Activated T-helper 1 cell treated with Interleukin-2 at 50 U/mL for 16 hours (primary cell): ENCODE measurements around the gene URB1.
"Not testable (repeated sequence)": the region's sequence is repeated elsewhere in the genome, so short reads cannot be mapped to it uniquely, and the experiment has no call there.

ENCODE experiments used
- DNase-seq: peaks from one replicate; pipeline ENCODE4 v3.0.0-alpha.2; 2020; ENCODE audit warnings: low read depth

The URB1 gene

GRCh38 chr21:32411350-32412161 is 18.7 kb upstream of the URB1 start:
- peak; percentile 53 for DNase-seq

DNA sequence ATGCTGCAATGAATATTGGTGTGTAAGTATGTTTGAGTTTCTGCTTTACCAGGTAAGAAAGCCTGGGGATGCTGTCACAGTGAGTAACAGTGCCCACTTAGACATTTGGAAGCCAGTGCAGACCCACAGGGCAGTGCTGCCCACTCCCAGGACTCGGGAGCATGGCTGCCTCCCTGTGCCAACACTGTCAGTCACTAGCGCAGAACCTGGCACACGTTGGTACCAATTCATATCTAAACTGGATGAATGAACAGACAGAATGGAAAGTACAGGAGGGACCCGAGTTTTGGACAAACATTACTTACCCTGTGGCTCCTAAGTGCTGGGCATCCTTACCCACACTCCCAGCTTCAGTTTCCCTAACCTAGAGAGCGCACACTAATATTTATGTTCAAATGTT is 18.1 kb upstream of the URB1 start:
- DNase-seq: no peak

- DNase-seq: no peak
Measured at GRCh38 chr21:32410291-32410690, 17.5 kb upstream of the URB1 start.

GRCh38 chr21:32406405-32406804 is 13.6 kb upstream of the URB1 start:
- DNase-seq: no peak

DNA sequence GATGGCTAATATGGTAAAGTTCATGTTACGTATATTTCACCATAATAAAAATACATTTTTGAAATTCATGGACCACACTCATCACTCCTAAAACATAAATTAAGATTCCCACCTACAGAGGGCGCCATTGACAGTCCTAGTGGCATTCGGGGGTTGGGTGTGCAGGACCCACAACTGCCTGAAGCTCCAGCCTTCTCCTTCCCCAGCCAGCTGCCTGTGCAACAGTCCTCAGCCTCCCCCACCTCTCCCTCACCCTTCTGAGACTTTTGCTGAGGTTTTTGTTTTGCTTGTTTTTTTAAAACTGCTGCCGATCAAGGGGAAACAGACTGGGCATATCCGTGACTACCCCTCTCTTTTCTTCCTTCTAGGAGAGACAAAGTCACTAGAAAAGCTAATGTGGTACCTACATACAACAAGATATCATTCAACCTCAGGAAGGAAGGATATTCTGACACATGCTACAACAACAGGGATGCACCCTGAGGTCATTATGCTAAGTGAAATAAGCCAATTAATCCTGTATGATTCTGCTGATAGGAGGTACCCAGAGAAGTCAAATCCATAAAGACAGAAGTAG is 10.5 kb upstream of the URB1 start:
- peak; percentile 15 for DNase-seq

DNA sequence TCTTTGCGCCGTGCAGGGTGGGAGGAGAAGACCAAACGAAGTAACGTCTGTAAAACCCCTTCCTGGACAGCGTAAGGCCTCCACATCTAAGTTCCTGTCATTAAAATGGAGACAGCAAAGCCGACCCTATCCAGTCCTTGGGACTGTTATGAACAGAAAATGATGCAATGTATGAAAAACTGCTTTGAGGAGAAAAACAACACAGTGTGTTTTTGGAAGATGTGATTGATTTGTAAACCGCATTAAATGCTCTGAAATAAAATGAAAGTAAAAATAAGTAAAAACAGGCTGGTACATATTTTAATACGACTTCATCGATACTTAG is 827 bp upstream of the URB1 start:
- DNase-seq: no peak

DNA sequence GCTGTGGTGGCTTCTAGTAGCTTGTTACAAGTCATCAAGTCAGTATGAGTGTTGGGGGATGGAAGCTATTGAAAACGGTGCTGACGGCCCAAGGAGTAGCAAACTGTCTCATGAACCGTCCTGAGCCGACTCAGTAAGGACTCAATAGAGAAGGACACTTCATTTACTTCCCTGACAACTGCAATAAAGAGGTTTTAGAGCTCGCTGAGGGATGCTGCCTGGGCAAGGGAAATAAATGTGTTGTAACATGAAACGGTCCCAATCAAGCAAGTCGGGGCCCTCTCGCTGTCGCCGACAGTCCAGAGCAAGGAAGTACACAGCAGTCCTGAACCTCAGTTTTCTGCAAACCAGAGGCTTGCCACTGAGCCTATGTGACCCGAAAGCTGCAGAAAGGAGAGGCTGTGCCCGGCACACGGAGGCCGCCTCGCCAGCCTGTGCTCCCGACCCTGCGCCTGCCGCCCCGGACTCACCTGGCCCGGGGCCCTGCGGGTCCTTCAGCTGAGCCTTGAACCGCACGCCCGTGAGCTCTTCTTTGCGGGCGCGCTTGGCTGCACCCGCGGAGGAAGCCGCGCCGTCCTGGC is 423 bp downstream of the URB1 start:
- no peak for DNase-seq

DNA sequence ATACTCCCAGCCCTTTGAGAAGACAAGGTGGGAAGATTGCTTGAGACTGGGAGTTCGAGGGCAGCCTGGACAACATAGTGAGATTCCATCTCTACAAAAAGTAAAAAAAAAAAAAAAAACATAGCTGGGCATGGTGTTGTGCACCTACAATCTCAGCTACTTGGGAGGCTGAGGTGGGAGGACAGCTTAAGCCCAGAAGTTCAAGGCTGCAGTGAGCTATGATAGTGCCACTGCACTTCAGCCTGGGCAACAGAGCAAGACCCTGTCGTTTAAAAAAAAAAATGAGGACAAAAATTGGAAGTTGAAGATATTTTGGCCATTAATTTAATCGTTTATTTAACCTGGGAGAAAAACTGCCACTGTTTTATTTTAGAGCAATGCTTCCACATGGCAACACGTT is 1.1 kb downstream of the URB1 start:
- DNase-seq: no peak

GRCh38 chr21:32390537-32391224 is 2.1 kb downstream of the URB1 start:
- not testable (repeated sequence) for DNase-seq

DNA sequence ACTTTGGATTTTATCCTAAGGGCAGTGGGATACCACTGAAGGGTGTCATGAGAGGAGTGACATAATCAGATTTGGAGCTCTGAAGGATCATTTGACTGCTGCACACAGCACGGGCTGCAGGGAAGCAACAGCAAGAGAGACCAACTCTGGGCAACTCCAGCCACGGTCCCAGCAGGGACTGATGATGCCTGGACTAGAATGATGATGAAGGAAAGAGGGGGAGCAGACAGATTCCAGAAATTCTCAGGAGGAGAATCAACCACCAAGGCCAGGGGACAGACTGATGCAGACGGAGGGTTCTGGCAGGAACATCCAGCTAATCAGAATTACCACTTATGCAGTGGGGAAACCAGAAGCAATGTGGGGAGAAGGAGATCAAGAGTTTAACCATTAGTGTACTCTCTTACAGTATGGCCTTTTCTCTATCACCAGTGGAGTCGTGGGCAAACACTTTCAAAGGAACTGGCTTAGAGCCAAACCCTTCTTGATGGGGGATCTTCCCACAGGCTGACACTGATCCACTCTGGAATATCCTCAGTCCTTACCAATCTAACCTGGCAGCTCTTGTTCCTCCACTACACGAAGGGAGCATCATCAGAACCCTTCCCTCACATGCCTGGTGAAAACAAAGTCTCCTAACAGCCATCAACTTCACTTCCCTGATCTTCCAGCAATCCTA is 3.3 kb downstream of the URB1 start:
- DNase-seq: no peak

- DNase-seq: no peak
Measured at GRCh38 chr21:32388306-32388705, 4.5 kb downstream of the URB1 start.

DNA sequence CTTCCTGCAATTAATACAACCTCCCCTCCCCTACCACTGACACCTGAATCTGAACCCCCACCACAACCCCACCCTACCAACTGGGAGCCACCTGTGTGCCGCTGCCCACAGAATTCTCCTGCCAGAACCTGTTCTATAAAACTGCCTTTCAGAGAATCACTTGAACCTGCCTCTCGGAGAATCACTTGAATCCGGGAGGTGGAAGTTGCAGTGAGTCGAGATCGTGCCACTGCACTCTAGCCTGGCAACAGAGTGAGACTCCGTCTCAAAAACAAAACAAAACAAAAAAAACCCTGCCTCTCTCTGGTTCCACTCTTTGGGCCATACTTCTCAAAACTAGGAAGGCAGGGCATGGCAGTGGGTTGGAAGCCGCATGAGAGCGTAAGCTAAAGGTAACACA is 5.7 kb downstream of the URB1 start:
- DNase-seq: no peak

GRCh38 chr21:32386195-32386870 is 6.5 kb downstream of the URB1 start:
- no peak for DNase-seq

GRCh38 chr21:32383812-32384211 is 9.0 kb downstream of the URB1 start:
- DNase-seq: no peak

GRCh38 chr21:32382108-32382644 is 10.6 kb downstream of the URB1 start:
- no peak for DNase-seq

DNA sequence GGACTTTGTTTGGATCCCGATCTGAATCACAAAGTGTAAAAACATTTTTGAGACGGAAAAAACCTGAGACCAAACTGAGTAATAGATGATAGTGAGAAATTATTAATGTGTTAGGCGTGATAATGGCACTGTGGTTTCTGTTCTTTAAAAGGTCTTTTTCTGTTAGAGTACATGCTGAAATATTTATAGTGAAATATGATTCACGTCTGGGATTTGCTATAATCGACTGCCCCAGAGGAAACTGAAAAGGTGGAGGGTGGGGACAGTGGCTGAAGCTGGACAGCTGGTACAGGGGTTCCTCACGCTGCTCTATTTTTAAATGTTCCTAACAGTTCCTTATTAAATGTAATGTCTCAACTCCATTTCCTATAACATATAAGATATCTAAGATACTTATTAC is 11.2 kb downstream of the URB1 start:
- no peak for DNase-seq

DNA sequence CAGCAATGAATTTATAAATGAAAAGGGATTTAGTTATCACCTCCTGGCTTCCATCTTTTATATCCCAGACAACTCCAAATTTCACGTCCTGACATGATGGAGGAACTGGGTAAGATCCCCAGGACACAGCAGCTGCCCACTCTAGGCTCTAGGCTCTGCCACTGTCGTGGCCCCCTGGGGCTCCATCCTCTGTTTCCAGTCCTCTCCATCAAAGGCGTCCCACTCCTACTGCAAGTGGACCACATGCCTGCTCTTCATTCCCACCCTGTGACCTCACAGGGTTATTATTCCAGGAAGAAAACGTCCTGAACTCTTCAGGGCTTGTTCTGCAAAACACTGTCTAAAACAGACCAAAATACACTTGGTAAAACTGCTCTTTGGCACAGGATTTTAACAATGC is 11.9 kb downstream of the URB1 start:
- no peak for DNase-seq

DNA sequence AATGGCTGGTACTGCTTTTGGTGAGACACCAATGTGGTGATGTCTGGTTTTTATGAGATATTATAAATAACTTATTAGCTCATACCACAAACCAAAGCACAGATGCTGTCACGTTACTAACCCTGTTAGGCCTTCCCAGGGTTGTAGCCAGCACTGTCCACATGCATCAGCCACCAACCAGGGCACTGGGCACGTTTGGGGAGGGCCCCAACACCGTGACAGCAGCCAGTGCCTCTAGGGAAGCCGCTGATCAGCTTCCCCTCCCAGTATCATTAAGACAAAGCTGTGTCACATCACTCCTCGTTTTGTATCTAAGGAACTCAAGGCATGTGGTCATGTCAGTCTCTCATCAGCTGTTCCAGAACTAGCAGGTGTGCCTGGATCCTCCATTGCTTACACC is 13.9 kb downstream of the URB1 start:
- DNase-seq: no peak

- DNase-seq: no peak
Measured at GRCh38 chr21:32377991-32378390, 14.8 kb downstream of the URB1 start.

DNA sequence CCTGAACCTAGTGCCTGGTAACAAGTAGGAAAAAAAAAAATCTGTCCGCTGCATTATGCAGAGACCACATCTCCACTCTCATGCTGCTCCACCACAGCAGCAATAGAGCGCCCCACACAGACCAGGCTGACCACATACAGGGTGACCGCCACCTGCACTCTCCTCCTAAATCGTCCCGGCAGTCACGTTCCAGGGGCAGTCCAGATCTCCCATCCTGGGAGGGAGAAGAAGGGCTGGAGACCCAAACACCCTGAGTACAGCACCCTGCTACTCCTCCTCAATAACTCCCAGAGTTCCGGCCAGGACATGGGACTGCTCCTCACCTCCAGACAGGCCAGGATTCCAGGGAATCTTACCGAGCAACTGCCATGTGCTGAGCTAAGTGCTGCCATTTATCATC is 15.3 kb downstream of the URB1 start:
- DNase-seq: no peak

DNA sequence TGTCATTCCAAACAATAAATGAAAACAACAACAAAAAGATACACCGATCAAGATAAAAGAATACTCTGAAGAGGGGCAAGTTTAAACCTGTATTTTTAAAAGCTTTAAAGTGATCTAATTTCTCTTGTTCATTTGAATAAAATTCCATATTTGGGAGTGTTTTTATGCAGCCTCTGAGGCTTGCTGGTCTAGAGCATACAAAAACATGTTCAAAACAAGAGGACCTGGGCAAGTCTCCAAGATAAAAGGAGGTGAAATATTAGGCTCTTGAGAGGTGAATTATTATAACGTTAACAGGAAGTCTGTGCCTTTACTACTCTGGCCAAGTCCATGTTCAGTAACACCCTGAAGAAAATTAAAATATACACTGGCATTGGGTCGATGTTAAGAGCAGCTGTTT is 20.1 kb downstream of the URB1 start:
- DNase-seq: no peak

GRCh38 chr21:32371913-32372314 is 20.9 kb downstream of the URB1 start:
- no peak for DNase-seq
